Astrocyte (in vitro differentiated cells and primary cell): ENCODE results near the gene GNB1L. TPM values are rescaled to one million over a fixed set of nuclear protein-coding genes. Genes with fewer than 3 reads are reported as not detected.

ENCODE experiments used
- DNase-seq: peaks from one replicate; pipeline ENCODE4 v3.0.0-alpha.2; 2010; ENCODE audit warnings: low read depth
- FAIRE-seq: peaks from 2 replicates; lab custom pipeline; 2011; peaks lifted over from hg19 to GRCh38; lab: Jason Lieb, UNC
- H2AFZ ChIP-seq: 2 replicates; pipeline ENCODE4 v1.6.0; 2012; ENCODE audit warnings: low read depth, low read length, inconsistent platforms
- H3K27ac ChIP-seq: 2 replicates; pipeline ENCODE4 v1.5.1; 2011; ENCODE audit warnings: low read depth, low read length, inconsistent platforms
- H3K27me3 ChIP-seq: 2 replicates; pipeline ENCODE4 v1.6.0; 2011; ENCODE audit warnings: low read length, inconsistent platforms; ENCODE audit not compliant: insufficient read depth
- H3K36me3 ChIP-seq: 2 replicates; pipeline ENCODE4 v1.5.1; 2011; ENCODE audit warnings: low read length, inconsistent platforms; ENCODE audit not compliant: insufficient read depth
- H3K4me1 ChIP-seq: 2 replicates; pipeline ENCODE4 v1.5.1; 2011; ENCODE audit warnings: low read length, inconsistent platforms; ENCODE audit not compliant: insufficient read depth
- H3K4me2 ChIP-seq: 2 replicates; pipeline ENCODE4 v1.6.0; 2012; ENCODE audit warnings: low read length, inconsistent platforms
- H3K4me3 ChIP-seq: 2 replicates; pipeline ENCODE4 v1.5.1; 2011; ENCODE audit warnings: low read depth, mild to moderate bottlenecking, low read length, inconsistent platforms; ENCODE audit not compliant: insufficient read depth
- H3K79me2 ChIP-seq: 2 replicates; pipeline ENCODE4 v1.6.0; 2012; ENCODE audit warnings: mild to moderate bottlenecking, low read length, inconsistent platforms; ENCODE audit not compliant: insufficient read depth
- H3K9ac ChIP-seq: 2 replicates; pipeline ENCODE4 v1.6.0; 2012; ENCODE audit warnings: mild to moderate bottlenecking, low read length, inconsistent platforms
- H3K9me3 ChIP-seq: 2 replicates; pipeline ENCODE4 v1.5.1; 2012; ENCODE audit warnings: low read depth, mild to moderate bottlenecking, low read length, inconsistent platforms; ENCODE audit not compliant: insufficient read depth
- H4K20me1 ChIP-seq: 2 replicates; pipeline ENCODE4 v1.6.0; 2012; ENCODE audit warnings: low read length, inconsistent platforms; ENCODE audit not compliant: insufficient read depth
- H3K27ac Mint-ChIP-seq: one replicate; pipeline ENCODE4 v1.8.0; 2021; ENCODE audit warnings: mild to moderate bottlenecking, mixed read lengths; ENCODE audit not compliant: unreplicated experiment
- H3K27me3 Mint-ChIP-seq: one replicate; pipeline ENCODE4 v1.8.0; 2021; ENCODE audit warnings: low read depth, mixed read lengths; ENCODE audit not compliant: unreplicated experiment
- H3K36me3 Mint-ChIP-seq: one replicate; pipeline ENCODE4 v1.8.0; 2021; ENCODE audit warnings: low read depth, mixed read lengths; ENCODE audit not compliant: unreplicated experiment
- H3K4me1 Mint-ChIP-seq: one replicate; pipeline ENCODE4 v1.8.0; 2021; ENCODE audit warnings: low read depth, mixed read lengths; ENCODE audit not compliant: unreplicated experiment
- H3K4me3 Mint-ChIP-seq: one replicate; pipeline ENCODE4 v1.8.0; 2021; ENCODE audit warnings: mild to moderate bottlenecking, moderate library complexity, mixed read lengths; ENCODE audit not compliant: unreplicated experiment
- H3K9me3 Mint-ChIP-seq: one replicate; pipeline ENCODE4 v1.8.0; 2021; ENCODE audit warnings: mild to moderate bottlenecking, mixed read lengths; ENCODE audit not compliant: unreplicated experiment
- CTCF ChIP-seq: IDR thresholded peaks from 2 replicates; pipeline ENCODE4 v1.5.1; 2011; ENCODE audit warnings: low read depth, mild to moderate bottlenecking, inconsistent platforms, low read length, moderate library complexity; ENCODE audit not compliant: insufficient read depth
- EZH2 ChIP-seq: IDR thresholded peaks from 2 replicates; pipeline ENCODE4 v1.6.1; 2012; ENCODE audit warnings: mild to moderate bottlenecking, low read length, inconsistent platforms; ENCODE audit not compliant: insufficient read depth
- total RNA-seq: library from RNA; stranded (reverse); gene quantifications from 2 replicates; pipeline ENCODE4 v1.2.1, GENCODE V29; 2021

The GNB1L gene
- total RNA-seq, 1 donor from 2014 or later = 14.3 TPM

GRCh38 chr22:19744350-19745006, 110.2 kb downstream of the GNB1L start:
- H3K79me2 ChIP-seq = no peaks in the 10 kb centered on the region
- no peak overlapping the region for H3K4me3 ChIP-seq
- DNase-seq (no peak), FAIRE-seq (no peak)
- H3K36me3 ChIP-seq = no peaks in the 10 kb centered on the region
- H3K4me1 ChIP-seq = no peaks in the 10 kb centered on the region
- H3K4me2 ChIP-seq = no peak overlapping the region
- H4K20me1 ChIP-seq = no peaks in the 10 kb centered on the region
- Mint-ChIP-seq H3K9me3 (no peaks in the 10 kb centered on the region), H3K4me1 (no peaks in the 10 kb centered on the region), H3K36me3 (no peaks in the 10 kb centered on the region), H3K27ac (no peak overlapping the region), H3K27me3 (peaks cover 22% of the 10 kb centered on the region), H3K4me3 (no peak overlapping the region)
- TF ChIP-seq CTCF (no peak), EZH2 (no peak)
- H2AFZ ChIP-seq = no peak overlapping the region
- H3K27ac ChIP-seq = no peak overlapping the region
- no peak overlapping the region for H3K9ac ChIP-seq
- no peaks in the 10 kb centered on the region for H3K9me3 ChIP-seq
- peaks cover 12% of the 10 kb centered on the region for H3K27me3 ChIP-seq

- peaks cover 5% of the 10 kb centered on the region for H3K27me3 ChIP-seq
- no peaks in the 10 kb centered on the region for H3K4me1 ChIP-seq
- H3K4me3 Mint-ChIP-seq = no peak overlapping the region
- no peaks in the 10 kb centered on the region for H3K36me3 Mint-ChIP-seq
- no peak overlapping the region for H3K27ac Mint-ChIP-seq
- H3K4me2 ChIP-seq = no peak overlapping the region
- no peak overlapping the region for H3K27ac ChIP-seq
- FAIRE-seq = no peak
- no peaks in the 10 kb centered on the region for H4K20me1 ChIP-seq
- H2AFZ ChIP-seq = no peak overlapping the region
- H3K36me3 ChIP-seq = no peaks in the 10 kb centered on the region
- no peak overlapping the region for H3K4me3 ChIP-seq
- peaks cover 19% of the 10 kb centered on the region for H3K27me3 Mint-ChIP-seq
- no peaks in the 10 kb centered on the region for H3K4me1 Mint-ChIP-seq
- no peak for DNase-seq
- TF ChIP-seq CTCF (no peak), EZH2 (no peak)
- no peaks in the 10 kb centered on the region for H3K79me2 ChIP-seq
- H3K9me3 Mint-ChIP-seq = no peaks in the 10 kb centered on the region
- no peaks in the 10 kb centered on the region for H3K9me3 ChIP-seq
- H3K9ac ChIP-seq = no peak overlapping the region
These were observed 111.0 kb downstream of the GNB1L start for GRCh38 chr22:19743651-19744050.

- H3K4me1 ChIP-seq = no peaks in the 10 kb centered on the region
These were observed 111.6 kb downstream of the GNB1L start for GRCh38 chr22:19743081-19743480.

More at GRCh38 chr22:19743081-19743480, 111.6 kb downstream of the GNB1L start:
- Histone ChIP-seq H3K27ac (no peak overlapping the region), H3K27me3 (peaks cover under 1% of the 10 kb centered on the region), H3K36me3 (no peaks in the 10 kb centered on the region), H3K4me2 (no peak overlapping the region), H3K4me3 (no peak overlapping the region), H2AFZ (no peak overlapping the region), H3K9me3 (no peaks in the 10 kb centered on the region), H3K9ac (no peak overlapping the region), H4K20me1 (no peaks in the 10 kb centered on the region), H3K79me2 (no peaks in the 10 kb centered on the region)
- Mint-ChIP-seq H3K4me3 (no peak overlapping the region), H3K36me3 (no peaks in the 10 kb centered on the region), H3K27ac (no peak overlapping the region), H3K27me3 (peaks cover 13% of the 10 kb centered on the region), H3K9me3 (no peaks in the 10 kb centered on the region), H3K4me1 (no peaks in the 10 kb centered on the region)
- DNase-seq (no peak), FAIRE-seq (no peak)
- TF ChIP-seq EZH2 (no peak), CTCF (no peak)
